ENCODE results near the gene NOXO1.

The NOXO1 gene

GRCh38 chr16:1929578-1930337 is 51.5 kb downstream of the NOXO1 start:
- TF ChIP-seq, protein P1, sequence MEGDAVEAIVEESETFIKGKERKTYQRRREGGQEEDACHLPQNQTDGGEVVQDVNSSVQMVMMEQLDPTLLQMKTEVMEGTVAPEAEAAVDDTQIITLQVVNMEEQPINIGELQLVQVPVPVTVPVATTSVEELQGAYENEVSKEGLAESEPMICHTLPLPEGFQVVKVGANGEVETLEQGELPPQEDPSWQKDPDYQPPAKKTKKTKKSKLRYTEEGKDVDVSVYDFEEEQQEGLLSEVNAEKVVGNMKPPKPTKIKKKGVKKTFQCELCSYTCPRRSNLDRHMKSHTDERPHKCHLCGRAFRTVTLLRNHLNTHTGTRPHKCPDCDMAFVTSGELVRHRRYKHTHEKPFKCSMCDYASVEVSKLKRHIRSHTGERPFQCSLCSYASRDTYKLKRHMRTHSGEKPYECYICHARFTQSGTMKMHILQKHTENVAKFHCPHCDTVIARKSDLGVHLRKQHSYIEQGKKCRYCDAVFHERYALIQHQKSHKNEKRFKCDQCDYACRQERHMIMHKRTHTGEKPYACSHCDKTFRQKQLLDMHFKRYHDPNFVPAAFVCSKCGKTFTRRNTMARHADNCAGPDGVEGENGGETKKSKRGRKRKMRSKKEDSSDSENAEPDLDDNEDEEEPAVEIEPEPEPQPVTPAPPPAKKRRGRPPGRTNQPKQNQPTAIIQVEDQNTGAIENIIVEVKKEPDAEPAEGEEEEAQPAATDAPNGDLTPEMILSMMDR (IDR thresholded peaks at IDR 0.05; ENCODE audit: low read depth, low read length), result peak; percentile 69
- H3K4me3 ChIP-seq (ENCODE audit: low read depth, low read length), result peak overlapping the region; percentile 56

GRCh38 chr16:1929105-1929504 is 52.2 kb downstream of the NOXO1 start:
- TF ChIP-seq, protein P1 (IDR thresholded peaks at IDR 0.05; ENCODE audit: low read depth, low read length), result no peak
- H3K4me3 ChIP-seq (ENCODE audit: low read depth, low read length), result peak overlapping the region; percentile 56
